Measurements from ENCODE around the gene DTX1.

DTX1 gene

GRCh38 chr12:113056631-113057488 lies at the start of gene DTX1:
TSS of gene DTX1 (plus strand) at chr12:113056730. CDS start at chr12:113058193, 1,463 bp downstream.
- DNase-seq (ENCODE audit: low read depth in 1 of 2, low spot score in 1 of 2): peak; percentile 16 to 19

GRCh38 chr12:113007166-113007565 lies 49.4 kb upstream of the DTX1 start:
- DNase-seq (ENCODE audit: low read depth in 1 of 2, low spot score in 1 of 2): no peak

DNA sequence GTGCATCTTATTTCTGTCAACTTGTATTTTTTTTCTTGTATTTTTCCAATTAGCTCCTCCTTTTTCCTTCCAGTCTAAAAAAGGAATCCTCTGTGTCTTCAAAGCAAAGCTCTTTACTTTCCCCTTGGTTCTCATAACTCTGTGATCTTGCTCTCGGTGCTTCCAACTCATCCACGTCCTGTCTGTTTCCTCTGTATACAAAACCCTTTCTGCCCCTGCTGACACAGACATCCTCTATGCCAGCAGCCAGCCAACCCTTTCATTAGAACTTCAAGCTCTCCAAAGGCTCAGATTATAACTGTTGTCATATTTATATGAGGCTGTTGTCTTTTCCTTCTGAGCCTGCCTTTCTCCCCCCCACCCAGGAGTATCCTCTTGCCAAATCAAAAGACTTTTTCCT lies 45.8 kb upstream of the DTX1 start:
- DNase-seq (ENCODE audit: low read depth in 1 of 2, low spot score in 1 of 2): no peak

GRCh38 chr12:113014565-113014964 lies 42.0 kb upstream of the DTX1 start:
- DNase-seq (ENCODE audit: low read depth in 1 of 2, low spot score in 1 of 2): no peak

DNA sequence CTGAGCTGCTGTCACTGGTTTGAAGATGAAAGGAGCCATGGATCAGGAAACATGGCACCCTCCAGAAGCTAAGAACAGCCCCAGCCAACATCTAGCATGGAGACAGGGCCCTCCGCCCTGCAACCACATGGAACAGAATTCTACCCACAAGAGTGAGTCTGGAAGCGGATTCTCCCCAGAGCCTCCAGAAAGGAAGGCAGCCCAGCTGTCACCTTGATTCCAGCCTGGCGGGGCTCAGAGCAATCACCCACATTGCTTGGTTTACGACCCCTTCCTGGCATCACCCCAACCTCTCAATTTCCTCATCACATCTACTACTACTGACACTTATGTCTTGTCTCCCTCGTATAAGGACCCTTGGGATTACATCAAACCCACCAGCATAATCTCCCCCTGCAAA lies 39.7 kb upstream of the DTX1 start:
- DNase-seq (ENCODE audit: low read depth in 1 of 2, low spot score in 1 of 2): no peak

GRCh38 chr12:113019025-113019424 lies 37.5 kb upstream of the DTX1 start:
- no peak for DNase-seq (ENCODE audit: low read depth in 1 of 2, low spot score in 1 of 2)

DNA sequence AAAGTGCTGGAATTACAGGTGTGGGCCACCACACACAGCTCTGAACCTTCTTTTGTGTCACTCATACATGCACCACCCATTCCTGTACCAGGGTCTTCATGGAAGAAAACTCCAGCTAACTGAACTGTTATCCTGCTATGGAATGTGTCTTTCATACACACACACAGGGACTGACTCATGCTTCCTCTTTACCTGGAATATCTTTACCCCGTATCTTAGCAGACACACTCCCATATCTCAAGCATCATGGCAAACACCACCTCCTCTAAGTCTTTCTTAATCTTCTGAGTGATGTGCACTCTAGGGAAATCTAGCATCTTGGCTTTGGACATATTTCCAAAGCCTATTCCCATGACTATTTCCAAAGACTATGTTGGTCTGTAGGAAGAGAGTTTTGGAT lies 35.0 kb upstream of the DTX1 start:
- DNase-seq (ENCODE audit: low read depth in 1 of 2, low spot score in 1 of 2): no peak

DNA sequence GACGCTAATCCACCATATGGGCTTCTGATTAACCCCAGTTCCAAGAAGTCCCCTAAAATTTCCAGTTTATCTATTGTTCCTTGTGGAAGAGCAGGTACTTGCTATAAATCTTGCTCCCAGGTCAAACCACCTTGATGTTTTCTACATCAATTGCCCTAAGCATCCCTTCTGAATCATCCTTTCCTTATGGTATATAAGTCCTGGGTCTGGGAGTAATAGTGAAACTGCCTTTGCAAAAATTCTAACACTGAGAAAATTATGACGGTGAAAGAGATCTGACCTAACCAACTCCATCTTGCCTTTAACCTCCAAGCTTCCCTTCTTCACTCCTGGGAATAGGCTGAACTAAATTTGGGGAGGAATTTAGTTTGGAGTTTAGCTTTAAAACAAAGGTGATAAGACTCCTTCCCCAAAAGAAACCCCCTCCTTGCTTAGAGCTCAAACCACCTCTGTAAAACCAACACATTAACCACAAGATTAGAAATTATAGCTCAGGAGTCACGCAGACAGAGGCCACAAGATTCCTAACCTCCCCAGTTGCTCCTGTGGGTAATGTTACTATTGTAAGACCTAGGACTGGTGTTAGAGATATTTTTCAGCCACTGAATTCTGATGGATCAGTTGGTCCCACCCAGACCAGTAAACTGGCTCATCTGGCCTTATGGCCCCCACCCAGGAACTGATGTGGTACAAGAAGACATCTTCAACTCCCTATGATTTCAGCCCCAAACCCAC lies 33.8 kb upstream of the DTX1 start:
- no peak for DNase-seq (ENCODE audit: low read depth in 1 of 2, low spot score in 1 of 2)

GRCh38 chr12:113027726-113028125 lies 28.8 kb upstream of the DTX1 start:
- DNase-seq (ENCODE audit: low read depth in 1 of 2, low spot score in 1 of 2): no peak

DNA sequence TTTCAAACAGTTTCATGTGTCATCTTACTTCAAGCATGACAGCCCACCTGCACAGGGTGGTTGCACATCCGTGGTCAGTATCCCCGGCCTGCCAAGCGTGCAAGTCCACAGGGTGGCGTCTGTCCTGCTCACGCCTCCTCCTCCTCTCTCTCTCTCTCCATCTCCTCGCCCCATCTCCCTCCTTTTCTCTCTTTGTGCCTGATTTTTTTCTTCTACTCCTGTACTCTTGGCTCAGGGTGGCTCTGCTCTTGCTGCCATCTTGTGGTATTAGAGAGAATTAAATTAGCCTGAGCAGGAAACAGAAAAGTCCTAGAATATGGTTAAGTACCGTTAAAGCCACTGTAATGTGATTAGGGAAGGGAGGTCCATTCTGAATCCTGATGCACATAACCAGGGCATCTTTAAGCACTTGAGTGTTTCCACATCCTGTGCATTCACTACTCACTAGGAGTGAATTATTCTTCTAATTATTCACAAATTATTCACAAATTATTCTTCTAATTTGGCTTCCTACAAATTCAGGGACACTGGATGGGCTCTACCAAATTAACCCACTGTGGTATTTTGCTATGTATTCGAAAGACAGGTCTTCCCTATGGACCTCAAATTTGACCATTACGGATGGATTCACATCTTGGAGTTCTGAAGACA lies 25.5 kb upstream of the DTX1 start:
- no peak for DNase-seq (ENCODE audit: low read depth in 1 of 2, low spot score in 1 of 2)

GRCh38 chr12:113039911-113040445 lies 16.6 kb upstream of the DTX1 start:
- DNase-seq (ENCODE audit: low read depth in 1 of 2, low spot score in 1 of 2): no peak

DNA sequence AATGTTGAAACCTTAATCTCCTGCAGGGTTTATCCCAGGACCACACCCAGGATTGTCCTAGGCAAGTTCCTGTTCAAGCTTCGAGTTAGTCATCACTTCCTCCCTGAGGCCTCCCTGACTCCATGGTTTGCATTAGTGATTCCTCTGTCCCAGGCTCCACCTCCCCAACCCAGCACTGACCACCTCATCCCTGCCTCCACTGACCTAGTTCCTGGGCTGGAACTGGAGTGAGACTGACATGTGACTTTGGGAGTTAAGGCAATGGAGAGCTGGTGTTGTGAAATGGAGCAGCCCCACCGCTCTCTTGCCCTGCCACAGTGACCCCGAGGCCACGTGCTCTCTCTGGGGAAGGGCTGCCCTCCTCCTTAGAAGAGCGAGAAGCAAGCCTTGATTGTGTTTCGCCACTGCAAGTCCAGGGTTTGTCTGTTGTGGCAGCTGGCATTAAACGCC lies 15.8 kb upstream of the DTX1 start:
- DNase-seq (ENCODE audit: low read depth in 1 of 2, low spot score in 1 of 2): no peak

GRCh38 chr12:113041560-113041959 lies 15.0 kb upstream of the DTX1 start:
- no peak for DNase-seq (ENCODE audit: low read depth in 1 of 2, low spot score in 1 of 2)

- DNase-seq (ENCODE audit: low read depth in 1 of 2, low spot score in 1 of 2): no peak
These were observed 13.3 kb upstream of the DTX1 start for GRCh38 chr12:113043240-113043639.

- DNase-seq (ENCODE audit: low read depth in 1 of 2, low spot score in 1 of 2): no peak
These were observed 12.0 kb upstream of the DTX1 start for GRCh38 chr12:113044516-113044915.

DNA sequence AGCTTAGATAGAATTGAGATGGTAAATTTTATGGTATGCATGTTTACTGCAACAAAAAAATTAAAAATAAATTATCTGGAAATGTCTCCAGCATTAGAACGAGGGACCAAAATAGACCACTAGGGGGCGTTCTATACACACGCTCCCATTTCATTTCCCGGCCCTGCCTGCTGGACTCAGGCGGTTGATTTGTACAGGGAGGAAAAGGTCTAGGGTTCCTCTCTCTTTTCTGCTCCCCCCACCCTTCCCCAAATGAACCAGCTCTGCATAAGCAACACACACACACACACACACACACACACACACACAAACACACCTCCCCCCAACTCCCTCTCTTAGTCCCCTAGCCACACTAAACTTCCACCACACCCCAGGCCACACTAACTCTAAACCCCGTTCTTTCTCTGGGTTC lies 7.8 kb upstream of the DTX1 start:
- DNase-seq (ENCODE audit: low read depth in 1 of 2, low spot score in 1 of 2): peak in 1 of 2 donors; percentile 65

- DNase-seq (ENCODE audit: low read depth in 1 of 2, low spot score in 1 of 2): no peak
These were observed 6.4 kb upstream of the DTX1 start for GRCh38 chr12:113049976-113050742.

DNA sequence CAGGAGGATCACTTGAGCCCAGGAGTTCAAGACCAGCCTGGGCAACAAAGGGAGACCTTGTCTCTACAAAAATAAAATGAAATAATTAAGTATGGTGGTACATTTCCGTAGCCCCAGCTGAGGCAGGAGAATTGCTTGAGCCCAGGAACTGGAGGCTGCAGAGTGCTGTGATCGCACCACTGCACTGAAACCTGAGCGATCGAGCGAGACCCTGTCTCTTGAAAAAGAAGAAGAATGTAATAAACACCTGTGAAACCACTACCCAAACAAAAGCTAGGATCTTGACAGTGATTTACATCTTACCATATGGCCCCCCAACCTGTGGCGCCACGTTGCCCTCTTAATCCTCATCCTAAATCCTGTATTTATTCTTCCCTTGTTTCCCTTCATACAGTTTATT lies 5.7 kb upstream of the DTX1 start:
- DNase-seq (ENCODE audit: low read depth in 1 of 2, low spot score in 1 of 2): no peak

DNA sequence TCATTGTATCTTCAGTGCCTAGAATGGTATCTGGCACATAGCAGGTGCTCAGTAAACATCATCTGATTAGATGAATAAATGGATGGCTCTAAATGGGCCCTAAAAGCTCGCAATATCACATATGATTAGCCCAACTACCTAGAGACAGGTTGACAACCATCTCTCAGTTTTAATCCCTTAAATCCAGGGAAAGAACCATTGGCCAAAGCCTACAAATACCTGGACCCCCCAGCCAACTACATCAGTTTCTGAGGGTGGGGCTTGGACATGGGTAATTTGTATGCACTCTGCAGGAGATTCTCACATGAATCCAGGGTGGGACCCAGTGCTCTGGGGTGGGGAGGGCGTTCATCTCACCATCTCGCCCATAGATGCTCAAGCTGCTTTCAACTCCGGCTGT lies 4.8 kb upstream of the DTX1 start:
- DNase-seq (ENCODE audit: low read depth in 1 of 2, low spot score in 1 of 2): no peak

DNA sequence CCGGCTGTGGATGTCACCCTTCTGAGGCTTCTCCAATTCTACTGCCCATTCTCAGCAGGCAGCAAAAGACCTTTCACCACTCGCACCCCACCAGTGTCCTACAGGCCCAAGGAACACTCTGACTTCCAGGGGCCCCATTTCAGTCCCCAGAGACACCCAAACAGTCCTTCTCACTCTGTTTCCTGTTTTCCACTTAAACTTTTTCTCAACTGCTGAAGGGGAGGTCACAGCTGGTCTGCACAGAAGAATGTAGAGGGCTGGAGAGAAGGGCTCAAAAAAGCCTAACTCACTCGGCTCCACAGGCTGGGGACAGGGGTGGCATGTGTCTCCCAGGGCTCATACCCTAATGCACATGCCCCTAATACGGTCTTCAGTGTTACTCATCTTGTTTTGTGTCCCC lies 4.2 kb upstream of the DTX1 start:
- DNase-seq (ENCODE audit: low read depth in 1 of 2, low spot score in 1 of 2): no peak

DNA sequence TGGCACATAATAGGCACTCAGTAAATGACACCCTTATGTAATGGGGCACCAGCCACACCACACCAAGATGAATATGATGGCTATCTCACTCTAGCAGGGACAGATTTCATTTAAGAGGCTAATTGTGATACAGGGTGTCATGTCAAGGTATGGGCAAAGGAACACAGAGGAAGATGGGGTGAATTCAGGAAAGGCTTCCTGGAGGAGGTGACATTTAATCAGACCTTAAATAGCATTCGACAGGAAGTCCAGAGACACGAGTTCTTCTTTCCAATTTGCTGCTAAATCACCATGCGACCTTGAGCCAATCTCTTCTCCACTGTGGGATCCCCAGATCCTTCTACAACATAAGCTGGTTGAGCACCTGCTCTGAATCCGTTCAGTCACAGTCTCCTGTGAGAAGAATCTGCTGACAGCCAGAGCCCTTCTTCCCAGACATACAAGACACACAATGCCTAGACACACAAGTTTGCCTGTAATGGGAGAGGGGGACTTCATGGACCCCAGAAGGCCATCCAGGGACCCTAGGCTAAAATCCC lies 1.5 kb upstream of the DTX1 start:
- no peak for DNase-seq (ENCODE audit: low read depth in 1 of 2, low spot score in 1 of 2)
